Suprapubic skin (tissue), 4 donors: ENCODE measurements around the gene TMED10.

Experiments used
- POLR2A ChIP-seq, 2 donors: fragments of 450-650 bp; IDR thresholded peaks; one replicate each; pipeline ENCODE4 v1.6.1; 2017; ENCODE audit warnings: antibody characterized with exemption in 2 of 2, mild to moderate bottlenecking in 2 of 2, moderate library complexity in 2 of 2
- POLR2AphosphoS5 ChIP-seq, 3 donors: sonication (generic); formaldehyde crosslinking; IDR thresholded peaks; one replicate each; pipeline ENCODE4 v1.6.1; 2017; ENCODE audit warnings: antibody characterized with exemption in 3 of 3

- TF ChIP-seq POLR2A (IDR thresholded peaks at IDR 0.05), result peak; percentile 61 to 78
- peak in 2 of 3 donors; percentile 62 to 88 for TF ChIP-seq POLR2AphosphoS5 (IDR thresholded peaks at IDR 0.05)
Measured at GRCh38 chr14:75176142-75176820, at the start of gene TMED10.
